ENCODE data around the gene GRHL1.

GRHL1 gene

GRCh38 chr2:9972621-9973479, 21.4 kb downstream of the GRHL1 start:
- no peak for DNase-seq (ENCODE audit: low read depth in 3 of 3, low spot score in 1 of 3)

- no peak for DNase-seq (ENCODE audit: low read depth in 3 of 3, low spot score in 1 of 3)
Measured at GRCh38 chr2:9973690-9974089, 22.2 kb downstream of the GRHL1 start.

- no peak for DNase-seq (ENCODE audit: low read depth in 3 of 3, low spot score in 1 of 3)
Measured at GRCh38 chr2:9974343-9974742, 22.9 kb downstream of the GRHL1 start.

GRCh38 chr2:9975328-9975727, 23.8 kb downstream of the GRHL1 start:
- DNase-seq (ENCODE audit: low read depth in 3 of 3, low spot score in 1 of 3), result no peak

- no peak for DNase-seq (ENCODE audit: low read depth in 3 of 3, low spot score in 1 of 3)
Measured at GRCh38 chr2:9975805-9976447, 24.4 kb downstream of the GRHL1 start.

- no peak for DNase-seq (ENCODE audit: low read depth in 3 of 3, low spot score in 1 of 3)
Measured at GRCh38 chr2:9979977-9980376, 28.5 kb downstream of the GRHL1 start.

GRCh38 chr2:9980520-9980919, 29.0 kb downstream of the GRHL1 start:
- DNase-seq (ENCODE audit: low read depth in 3 of 3, low spot score in 1 of 3), result no peak

GRCh38 chr2:9981655-9982054, 30.2 kb downstream of the GRHL1 start:
- DNase-seq (ENCODE audit: low read depth in 3 of 3, low spot score in 1 of 3), result no peak

- no peak for DNase-seq (ENCODE audit: low read depth in 3 of 3, low spot score in 1 of 3)
Measured at GRCh38 chr2:9982248-9982647, 30.8 kb downstream of the GRHL1 start.

- DNase-seq (ENCODE audit: low read depth in 3 of 3, low spot score in 1 of 3), result no peak
Measured at GRCh38 chr2:9982891-9983290, 31.4 kb downstream of the GRHL1 start.

GRCh38 chr2:9983401-9984216, 32.1 kb downstream of the GRHL1 start:
- DNase-seq (ENCODE audit: low read depth in 3 of 3, low spot score in 1 of 3), result no peak

GRCh38 chr2:9984217-9984739, 32.8 kb downstream of the GRHL1 start:
- DNase-seq (ENCODE audit: low read depth in 3 of 3, low spot score in 1 of 3), result no peak

- no peak for DNase-seq (ENCODE audit: low read depth in 3 of 3, low spot score in 1 of 3)
Measured at GRCh38 chr2:9984871-9985480, 33.5 kb downstream of the GRHL1 start.

- DNase-seq (ENCODE audit: low read depth in 3 of 3, low spot score in 1 of 3), result no peak
Measured at GRCh38 chr2:9985531-9986328, 34.2 kb downstream of the GRHL1 start.

- DNase-seq (ENCODE audit: low read depth in 3 of 3, low spot score in 1 of 3), result no peak
Measured at GRCh38 chr2:9988320-9988719, 36.8 kb downstream of the GRHL1 start.

GRCh38 chr2:9990736-9991135, 39.2 kb downstream of the GRHL1 start:
- DNase-seq (ENCODE audit: low read depth in 3 of 3, low spot score in 1 of 3), result no peak

- DNase-seq (ENCODE audit: low read depth in 3 of 3, low spot score in 1 of 3), result no peak
Measured at GRCh38 chr2:9991221-9991620, 39.7 kb downstream of the GRHL1 start.

- no peak for DNase-seq (ENCODE audit: low read depth in 3 of 3, low spot score in 1 of 3)
Measured at GRCh38 chr2:9991829-9992273, 40.4 kb downstream of the GRHL1 start.

GRCh38 chr2:9992427-9993187, 41.1 kb downstream of the GRHL1 start:
- no peak for DNase-seq (ENCODE audit: low read depth in 3 of 3, low spot score in 1 of 3)

All from stimulated activated CD4-positive, alpha-beta T cell treated with anti-CD3 and anti-CD28 coated beads, TNF-alpha, amount 100 ng/mL, for 1 hour (primary cell).